ENCODE data around the gene TGFB3.
A peak's percentile ranks its signal among the peaks of the same experiment; 100 is the strongest.

The TGFB3 gene

DNA sequence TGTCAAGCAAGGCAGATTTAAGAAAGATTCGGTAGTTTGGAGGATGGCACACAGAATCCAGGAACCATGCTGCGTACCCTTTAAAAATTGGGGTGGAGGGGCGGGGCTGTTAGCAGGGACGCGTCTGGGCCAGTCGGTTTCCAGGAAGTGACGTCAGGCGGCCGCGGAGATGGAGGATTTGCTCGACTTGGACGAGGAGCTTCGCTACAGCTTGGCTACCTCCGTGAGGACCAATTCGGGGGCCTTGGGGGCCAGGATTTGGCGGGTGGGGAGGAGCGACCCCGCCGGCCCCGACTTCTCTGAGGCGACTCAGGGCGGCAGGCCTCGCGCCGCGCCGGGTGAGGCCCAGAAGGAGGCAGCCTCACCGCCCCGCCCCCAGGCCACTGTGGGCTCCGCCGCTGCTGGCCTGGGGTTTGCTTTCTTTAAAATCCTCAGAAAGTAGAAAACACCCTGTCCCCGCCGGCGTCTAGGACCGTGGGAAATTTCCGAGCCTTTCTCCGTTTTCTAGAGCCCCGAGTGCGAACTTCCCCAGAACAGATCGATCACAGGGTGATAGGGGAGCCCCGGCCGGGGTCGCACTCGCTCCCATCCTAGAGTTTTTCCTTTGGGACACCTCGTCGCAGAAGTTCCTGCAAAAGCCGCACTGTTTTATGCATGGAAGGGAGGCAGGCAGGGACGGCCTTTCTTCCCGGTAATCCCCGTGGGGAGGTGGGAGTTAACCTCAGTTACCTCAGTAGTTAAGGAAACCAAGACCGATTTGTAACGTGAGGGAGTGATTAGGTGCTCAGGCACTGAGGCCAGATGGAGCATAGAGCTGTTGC lies 4.0 kb upstream of the TGFB3 start, which contains the start of gene IFT43:
TSS of gene IFT43 (plus strand) at position 146 of the 821 bp plus-strand sequence. CDS start at position 170, 24 bp downstream.
- DNase-seq: peak; percentile 85

DNA sequence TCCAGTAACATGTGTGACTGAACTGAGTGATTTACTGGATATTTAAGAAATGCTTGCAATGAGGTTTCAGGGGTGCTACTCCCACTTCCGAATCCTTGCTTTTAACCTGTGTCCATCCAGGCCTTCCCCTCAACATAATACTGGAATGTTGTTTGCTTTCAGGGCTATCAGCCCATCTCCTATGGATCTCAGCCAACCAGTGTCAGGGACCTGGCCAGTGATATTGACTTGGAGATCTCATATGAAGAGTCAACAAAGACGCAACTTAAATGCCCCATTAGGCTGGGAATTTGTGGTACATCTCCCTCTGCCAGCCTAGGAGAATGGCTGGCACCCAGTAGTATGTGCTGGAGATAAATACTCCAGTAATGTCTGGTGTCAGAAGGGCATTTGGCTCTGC lies 2.9 kb upstream of the TGFB3 start:
- no peak for DNase-seq

DNA sequence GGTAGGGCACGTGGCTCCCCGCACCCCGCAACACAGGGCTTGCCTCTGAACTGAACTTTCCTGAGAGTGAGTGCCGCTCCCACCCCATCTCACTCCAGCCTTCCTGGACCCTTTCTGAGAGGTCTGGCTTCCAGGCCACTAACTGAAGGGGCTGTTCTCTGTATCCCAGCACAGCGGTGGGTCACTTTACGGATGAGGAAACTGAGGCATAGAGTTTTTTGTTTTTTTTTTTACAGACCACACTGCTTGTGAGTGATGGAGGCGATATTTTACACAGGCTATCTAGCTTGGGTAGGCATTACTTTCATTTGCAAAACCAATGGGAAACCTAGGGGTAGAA lies 1.2 kb upstream of the TGFB3 start:
- DNase-seq: no peak

DNA sequence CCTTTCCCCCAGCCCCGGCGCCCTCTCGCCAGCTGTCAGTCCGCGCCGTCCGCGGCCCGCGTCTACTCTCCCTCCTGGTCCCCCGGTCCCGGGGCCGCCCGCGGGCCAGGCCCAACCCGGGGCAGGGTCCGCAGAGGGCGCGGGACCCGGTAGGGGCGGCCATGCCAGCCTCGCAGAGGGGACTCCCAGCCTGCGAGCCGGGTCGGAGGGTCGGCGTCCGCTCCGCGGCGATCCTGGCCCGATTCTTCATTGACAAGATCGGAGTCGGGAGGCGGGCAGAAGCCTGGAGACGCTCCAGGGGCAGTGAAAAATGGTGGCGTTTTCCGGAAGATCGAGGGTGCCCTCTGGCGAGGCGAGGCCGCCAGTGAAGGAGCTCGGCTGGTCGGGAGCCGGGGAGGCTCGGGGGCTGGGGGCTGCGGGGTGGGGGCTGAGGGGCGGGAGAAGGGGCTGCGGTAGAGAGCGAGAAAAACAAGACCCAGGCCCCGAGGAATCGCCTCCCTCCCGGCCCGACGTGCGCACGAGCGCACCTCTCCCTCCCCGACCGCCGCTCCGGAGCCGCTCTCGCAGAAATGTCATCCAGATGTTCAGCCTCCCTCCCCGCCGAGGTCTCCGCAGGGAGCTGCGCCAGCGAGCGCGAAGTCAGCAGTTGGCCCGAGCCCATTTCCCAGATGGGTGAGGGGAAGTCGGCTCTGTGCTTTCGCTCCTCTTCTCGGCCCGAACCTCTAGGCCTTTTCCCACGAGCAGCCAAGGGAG lies 647 bp upstream of the TGFB3 start:
- DNase-seq: peak; percentile 90

DNA sequence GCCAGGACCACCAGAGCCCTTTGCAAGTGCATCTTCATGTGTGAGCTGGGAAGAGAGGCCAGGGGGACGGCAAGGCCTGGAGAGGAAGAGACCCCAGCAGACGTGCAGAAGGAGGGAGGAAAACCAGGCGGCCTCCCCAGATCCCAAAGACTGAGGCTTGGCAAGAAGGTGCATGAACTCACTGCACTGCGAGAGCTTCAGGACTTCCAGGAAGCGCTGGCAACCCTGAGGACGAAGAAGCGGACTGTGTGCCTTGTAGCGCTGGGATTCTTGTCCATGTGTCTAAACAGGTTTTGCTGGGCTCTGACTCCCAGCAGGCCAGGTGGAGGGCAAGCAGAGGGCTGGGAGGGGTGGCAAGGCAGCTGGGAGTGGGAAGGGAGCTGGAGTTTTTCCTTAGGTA lies 939 bp downstream of the TGFB3 start:
- DNase-seq: peak; percentile 63

DNA sequence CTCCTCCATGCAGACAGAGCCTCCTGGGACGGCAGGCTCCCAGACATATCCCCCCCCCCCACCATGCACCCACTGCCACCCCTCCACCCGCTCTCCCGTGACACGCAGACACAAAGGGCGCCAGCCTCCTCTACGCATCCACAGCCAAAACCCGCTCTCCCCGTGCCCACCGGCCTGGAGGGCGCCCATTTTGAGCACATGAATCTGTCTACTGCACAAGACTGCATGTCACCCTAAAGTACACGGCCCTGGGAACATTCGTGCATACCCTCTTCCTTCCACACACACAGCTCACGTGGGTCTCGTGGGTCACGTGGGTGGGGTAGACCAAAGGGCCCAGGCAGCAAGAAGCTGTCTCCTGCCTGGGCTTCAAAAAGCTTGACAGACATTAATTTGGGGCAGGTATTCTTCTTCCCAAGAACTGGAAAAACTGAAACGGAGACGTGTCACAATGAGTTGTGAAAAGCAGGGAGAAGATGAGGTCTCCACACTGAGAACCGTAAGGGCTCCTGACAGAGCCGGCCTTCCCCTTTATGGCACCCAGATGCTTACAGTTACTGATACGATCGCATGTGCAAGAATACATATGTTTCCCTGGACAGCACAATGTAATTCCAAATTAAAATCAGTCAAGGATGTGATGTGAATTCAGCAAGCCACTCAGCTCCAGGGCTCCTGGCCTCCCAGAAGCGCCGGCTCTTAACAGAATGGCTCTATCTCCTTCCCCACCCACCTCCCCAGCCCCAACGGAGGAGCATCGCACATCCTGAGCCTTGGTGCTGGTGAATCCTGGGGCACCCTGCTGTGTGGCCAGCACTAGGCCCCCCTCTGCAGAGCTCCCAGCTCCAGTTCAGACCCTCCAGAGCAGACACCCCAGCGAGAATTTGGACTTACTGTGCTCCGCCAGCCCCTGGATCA lies 1.9 kb downstream of the TGFB3 start:
- DNase-seq: peak; percentile 62

DNA sequence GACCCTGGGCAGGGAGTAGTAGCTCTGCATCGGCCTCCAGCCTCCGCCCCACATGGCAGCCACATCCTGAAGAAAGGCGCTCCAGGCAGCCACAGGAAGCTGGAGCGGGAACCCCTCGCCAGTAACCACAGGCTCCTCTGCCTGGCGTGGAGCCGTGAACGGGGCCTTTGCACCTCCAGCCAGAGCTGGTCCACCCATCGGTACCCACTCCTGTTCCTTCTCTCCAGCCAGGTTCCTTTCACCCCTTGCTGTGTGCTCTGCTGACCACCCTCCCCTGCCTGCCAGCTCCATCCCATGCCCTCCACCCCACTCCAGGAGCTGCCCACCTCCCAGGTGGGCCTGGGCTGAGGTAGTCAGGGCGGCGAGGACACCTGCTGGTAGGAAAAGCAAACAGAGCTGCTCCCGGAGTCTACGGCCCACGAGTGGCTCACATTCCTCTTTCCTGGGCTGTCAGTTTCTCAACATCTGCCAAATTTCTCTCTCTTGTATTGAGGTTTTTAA lies 2.7 kb downstream of the TGFB3 start:
- peak; percentile 73 for DNase-seq

DNA sequence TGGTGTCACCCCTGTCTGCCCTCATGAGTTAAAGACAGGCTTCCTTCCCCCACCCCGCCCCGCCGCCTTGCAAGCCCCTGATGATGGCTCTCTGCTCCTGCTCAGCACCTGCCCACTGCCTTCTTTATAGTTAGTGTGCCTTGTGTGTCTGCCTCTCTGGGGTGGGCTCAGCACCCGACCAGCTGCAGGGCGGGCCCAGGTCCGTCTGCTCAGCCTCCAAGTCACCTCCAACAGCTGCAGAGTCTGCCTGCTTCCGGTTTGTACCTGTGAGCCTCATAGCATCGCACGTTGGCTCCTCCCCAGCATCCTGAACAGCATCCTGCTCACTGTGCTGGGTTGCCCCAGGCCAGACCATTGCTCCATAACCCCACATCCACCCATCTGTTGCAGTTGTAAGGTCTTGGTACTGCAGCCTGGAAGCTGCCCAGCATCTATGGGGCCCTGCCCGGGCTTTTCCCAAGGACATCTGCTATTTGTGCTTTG lies 3.5 kb downstream of the TGFB3 start:
- DNase-seq: peak; percentile 89

DNA sequence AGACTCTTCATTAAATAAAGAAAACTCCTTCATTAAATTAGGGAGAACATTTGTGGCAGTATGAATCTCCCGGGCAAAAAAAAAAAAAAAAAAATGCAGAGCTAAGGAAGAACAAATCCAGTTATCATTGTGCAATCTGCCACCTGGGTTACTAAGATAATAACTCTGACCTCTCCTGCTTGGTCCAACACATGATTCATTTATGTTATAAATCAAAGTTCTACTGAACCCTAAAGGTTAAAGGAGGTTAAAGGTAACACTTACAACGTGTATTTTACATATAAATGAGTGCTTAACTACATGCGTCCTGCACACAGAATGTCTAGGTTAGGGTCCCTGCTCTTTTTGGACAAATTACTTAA lies 4.2 kb downstream of the TGFB3 start:
- peak; percentile 41 for DNase-seq

DNA sequence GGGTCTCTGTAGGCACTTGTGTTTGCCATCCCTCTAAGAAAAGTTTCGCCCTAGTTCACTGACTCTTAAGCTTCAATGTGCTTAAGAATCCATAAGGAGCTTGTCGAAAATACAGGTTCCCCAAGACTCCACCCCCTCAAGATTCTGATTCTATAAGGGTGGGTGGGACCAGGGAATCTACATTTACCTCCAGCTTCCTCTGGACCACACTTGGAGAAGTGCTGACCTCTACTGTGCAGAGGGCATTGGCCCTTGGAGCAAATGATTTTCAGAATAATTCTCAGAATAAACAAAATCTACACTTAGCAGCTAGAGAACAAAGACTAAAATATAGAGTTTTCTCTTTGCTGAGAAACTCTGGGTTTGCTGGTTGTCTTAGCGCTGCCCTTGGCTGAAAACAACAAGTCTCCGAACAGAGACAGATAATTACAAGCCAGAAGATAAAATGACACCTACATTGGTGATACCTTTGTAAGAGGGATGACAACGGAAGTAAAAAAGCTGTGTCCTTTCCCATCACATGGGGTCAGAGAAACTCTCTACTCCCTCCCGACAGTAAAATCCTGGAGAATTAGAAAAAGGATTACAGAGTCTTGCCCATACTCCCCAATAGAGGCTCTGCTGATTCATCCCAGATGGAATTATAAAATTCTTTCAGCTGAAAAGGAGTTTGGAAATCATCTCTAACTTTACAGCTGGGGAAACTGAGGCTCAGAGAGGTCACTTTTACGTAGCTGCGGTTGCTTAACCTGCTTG lies 4.8 kb downstream of the TGFB3 start:
- DNase-seq: no peak

DNA sequence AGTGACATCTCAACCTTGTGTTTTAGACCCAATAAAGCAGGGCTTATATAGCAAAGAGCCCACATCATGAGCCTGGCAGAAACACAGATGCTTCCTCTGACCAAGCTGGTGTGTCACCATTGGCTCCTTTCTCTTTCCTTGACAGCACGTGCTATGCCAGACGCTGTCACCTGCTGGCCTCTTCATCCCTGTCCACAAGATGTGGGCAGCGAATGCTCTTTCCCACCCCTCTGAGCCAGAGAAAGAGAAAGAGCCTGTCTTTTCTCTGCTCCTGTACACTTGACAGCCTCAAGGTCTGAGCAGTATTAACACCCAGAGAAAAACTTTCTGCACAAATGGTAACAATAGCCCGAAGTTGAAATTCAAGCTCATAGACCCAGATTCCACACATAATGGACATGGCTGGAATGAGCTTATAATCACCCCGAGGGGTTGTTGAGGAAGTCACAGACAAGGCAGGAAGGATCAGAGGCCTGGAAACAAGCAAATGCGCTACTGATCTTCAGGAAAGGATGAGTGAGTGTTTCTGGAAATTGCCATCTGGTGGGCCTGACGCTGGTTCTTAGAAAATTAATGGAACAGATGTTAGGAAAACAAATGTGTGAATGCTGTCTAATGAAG lies 8.9 kb downstream of the TGFB3 start:
- peak; percentile 98 for DNase-seq

DNA sequence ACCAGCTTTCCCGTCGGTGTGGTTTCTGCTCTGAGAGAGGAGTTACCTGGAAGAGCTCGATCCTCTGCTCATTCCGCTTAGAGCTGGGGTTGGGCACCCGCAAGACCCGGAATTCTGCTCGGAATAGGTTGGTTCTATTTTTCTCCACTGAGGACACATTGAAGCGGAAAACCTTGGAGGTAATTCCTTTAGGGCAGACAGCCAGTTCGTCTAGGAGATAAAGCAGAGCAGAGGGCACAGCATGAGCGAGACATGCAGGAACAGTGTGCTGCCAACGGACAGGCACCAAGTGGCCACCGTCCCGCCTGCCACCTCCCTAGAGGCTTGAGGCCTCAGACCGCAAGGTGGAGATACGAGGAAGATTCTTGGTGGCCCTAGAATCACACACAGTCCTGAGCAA lies 10.3 kb downstream of the TGFB3 start:
- DNase-seq: peak; percentile 21

DNA sequence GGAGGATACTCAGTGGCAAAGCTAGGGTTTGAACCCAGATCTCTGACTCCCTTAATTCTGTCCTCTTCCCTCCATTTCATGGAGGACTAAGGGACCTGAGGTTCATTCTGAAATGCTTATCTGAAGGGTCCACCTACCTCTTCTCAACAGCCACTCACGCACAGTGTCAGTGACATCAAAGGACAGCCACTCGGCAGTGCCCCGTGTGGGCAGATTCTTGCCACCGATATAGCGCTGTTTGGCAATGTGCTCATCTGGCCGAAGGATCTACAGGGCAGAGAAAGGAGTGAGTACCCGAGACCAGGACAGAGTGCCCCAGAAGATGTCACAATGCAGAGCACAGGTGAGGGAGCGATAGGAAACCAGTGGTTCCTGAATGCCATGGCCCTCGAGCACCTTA lies 10.8 kb downstream of the TGFB3 start:
- DNase-seq: no peak

DNA sequence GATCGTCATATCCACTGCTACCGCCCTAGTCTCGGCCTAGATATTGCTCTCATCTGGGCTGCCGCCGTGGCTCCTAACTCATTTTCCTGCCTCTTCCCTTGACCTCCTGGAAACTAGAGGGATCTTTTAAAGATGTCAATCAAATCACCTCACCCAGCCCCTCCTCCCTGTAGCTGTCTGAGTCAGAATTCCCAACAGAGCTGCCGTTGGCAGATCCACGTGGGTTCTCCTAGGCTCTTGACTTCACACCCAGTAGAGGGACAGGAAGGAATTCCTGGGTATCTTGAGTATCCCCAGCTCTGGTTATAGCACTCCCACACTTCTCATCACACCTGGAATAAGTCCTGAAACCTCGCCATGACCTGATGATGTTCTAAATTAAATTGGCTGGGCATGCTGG lies 11.9 kb downstream of the TGFB3 start:
- DNase-seq: peak; percentile 71

DNA sequence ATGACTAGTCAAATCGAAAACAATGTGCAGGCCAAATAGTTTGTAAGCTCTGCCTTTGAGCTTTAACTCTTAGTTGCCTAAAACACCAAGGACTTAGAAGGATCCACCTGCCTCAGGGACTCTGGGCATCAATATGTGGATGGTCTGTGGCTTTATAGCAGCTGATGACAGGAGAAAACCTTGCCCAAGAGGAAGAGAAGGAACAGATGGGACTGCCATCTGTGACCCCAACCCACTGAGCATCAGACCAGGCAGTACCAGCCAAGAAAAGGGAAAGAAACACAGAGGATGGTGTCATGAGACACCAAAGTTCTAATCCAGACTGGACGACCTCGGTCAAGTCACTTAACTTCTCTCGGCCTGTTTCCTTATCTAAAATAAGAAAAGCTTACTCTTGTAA lies 12.7 kb downstream of the TGFB3 start:
- DNase-seq: peak; percentile 83

DNA sequence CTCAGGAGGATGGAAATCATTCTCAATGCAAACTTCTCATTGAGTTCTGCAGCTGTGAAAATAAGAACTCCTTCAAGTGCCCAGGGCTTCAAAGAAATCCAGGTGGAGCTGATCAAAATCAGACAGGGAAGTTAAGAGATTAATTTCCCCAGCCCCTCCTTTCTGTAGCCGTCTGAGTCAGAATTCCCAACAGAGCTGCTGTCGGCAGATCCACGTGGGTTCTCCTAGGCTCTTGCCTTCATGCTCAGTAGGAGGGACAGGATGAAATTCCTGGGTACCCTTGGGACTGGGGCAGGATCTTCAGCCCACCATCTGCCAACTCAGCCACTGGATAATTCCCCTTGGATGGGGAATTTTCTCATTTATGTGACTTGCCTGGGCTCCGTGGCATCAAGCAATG lies 13.3 kb downstream of the TGFB3 start:
- peak; percentile 96 for DNase-seq

DNA sequence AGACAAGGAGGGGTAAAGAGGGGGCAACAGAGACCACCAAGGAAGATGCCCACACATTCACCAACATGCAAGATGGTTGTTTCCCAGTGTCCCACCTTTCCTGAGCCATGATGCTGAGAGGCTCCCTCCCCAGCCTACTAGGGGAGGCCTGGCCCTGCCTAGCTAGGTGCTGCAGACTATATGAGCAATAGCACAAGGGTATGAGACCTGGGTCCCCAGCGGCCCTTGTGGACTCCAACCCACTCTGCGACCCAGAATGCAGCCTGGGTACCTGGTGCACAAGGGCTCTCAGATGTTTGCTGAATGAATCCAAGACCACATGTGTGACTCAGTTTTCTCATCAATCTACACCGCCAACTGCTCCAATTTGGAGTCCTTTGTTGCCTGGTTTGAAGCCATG lies 13.9 kb downstream of the TGFB3 start:
- DNase-seq: no peak

DNA sequence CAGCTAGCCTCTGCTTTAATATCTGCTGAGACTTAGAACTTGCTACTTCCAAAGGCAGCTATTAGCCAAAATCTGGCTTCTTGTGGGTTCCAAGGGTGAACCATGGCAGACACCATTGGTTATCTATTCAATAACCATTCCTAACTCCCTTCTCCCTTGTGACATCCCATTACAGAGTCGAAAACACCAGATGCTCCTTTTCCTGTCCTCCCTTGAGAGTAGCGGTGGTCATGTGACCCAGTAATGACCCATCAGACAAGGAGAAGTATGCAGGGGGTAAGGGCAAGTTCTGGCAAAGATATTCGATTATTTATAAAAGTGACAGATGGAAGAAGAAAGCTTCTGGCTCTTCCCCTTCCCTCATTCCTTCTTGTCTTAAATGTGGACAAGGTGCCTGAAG lies 20.1 kb downstream of the TGFB3 start:
- peak; percentile 98 for DNase-seq

DNA sequence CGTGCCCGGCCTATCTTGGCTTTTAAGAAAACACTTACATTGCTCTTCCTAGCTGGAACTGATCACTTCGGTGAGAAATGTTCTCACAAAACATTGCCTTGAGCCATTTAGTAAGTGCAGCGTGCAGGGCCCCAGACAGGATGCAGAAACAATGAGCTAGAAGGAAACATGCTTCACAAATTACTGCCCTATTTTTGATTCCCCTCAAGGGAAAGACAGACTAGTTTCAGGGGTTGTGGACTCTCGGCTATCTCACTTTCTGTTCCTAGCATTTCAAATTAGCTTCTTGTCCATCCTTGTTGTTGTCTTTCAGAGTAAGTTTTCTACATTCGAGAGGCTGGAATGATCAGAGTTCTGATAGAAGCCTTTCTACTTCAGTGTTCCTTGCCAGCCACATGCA lies 21.6 kb downstream of the TGFB3 start:
- no peak for DNase-seq

DNA sequence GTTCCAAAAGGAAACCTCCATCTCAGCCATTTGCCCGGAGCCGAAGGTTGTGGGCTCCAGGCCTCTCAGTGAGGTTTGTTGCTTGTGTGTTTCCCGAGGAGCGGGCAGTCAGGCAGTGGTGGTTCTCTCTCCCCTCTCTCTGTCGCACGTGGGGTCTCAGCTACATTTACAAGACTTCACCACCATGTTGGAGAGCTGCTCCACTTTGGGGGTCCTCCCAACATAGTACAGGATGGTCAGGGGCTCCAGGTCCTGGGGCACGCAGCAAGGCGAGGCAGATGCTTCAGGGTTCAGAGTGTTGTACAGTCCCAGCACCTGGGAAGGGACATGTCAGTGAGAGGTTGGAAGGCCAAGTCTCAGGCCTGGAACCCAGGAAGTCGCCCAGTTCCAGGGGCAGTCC lies 22.8 kb downstream of the TGFB3 start:
- no peak for DNase-seq

DNA sequence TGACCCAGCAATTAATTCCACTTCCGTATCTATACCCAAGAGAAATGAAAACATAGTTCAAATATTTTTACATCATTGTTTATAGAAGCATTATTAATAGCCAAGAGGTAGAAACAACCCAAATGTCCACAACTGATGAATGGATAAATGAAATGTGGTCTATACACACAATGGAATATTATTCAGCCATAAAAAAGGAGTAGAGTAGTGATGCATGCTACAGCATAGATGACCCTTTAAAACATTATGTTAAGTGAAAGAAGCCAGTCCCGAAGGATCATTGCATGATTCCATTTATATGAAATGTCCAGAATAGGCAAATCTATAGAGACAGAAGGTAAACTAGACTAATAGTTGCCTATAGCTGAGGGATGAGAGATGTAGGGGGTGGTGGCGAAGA lies 29.3 kb downstream of the TGFB3 start:
- DNase-seq: no peak

DNA sequence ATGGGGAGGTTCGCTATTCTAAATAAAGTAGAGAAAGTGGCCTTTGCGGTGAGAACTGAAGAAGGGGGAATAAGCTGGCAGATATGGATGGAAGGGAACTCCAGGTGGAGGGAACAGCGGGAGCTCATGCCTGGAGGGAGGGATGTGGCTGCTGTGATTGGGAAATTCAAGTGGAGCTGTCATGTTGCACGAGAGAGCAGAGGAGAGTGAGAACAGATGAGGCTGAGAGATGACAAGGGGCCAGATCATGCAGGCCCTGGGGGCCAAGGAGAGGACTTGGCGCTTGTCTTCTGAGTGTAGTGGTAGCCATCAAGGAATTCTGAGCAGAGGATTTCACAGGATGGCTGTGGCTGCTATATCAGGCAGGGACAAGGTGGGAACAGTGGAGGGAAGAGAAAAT lies 35.0 kb downstream of the TGFB3 start:
- peak; percentile 23 for DNase-seq
